ENCODE data around the gene LNX1. TPM values are rescaled to one million over a fixed set of nuclear protein-coding genes. Genes with fewer than 3 reads are reported as not detected.

Gene LNX1
- total RNA-seq, 1 experiment from 2014 or later: 3.3 TPM

GRCh38 chr4:53432528-53433424 lies 158.5 kb downstream of the LNX1 start:
- Histone ChIP-seq H3K27ac (ENCODE audit: low read depth, low read length) (no peak overlapping the region), H3K9me2 (ENCODE audit: insufficient read depth) (no peaks in the 10 kb centered on the region), H3K36me3 (ENCODE audit: control insufficient read depth in 1 of 2, insufficient read depth in 2 of 2, low read length in 2 of 2) (peaks cover 17 to 26% of the 10 kb centered on the region in 2 experiments), H3K9ac (ENCODE audit: low read length) (no peak overlapping the region), H2AFZ (ENCODE audit: low read depth, low read length, poor library complexity, severe bottlenecking) (no peak overlapping the region), H3K4me3 (replicated peaks in 1 of 2; ENCODE audit: low read depth in 1 of 2, low read length in 2 of 2) (no peak overlapping the region), H3K4me2 (ENCODE audit: low read length) (no peak overlapping the region), H3K4me1 (ENCODE audit: control insufficient read depth in 1 of 2, insufficient read depth in 2 of 2, low read length in 2 of 2) (no peaks in the 10 kb centered on the region), H3K9me3 (ENCODE audit: control insufficient read depth in 1 of 2, insufficient read depth in 1 of 2, low read depth in 1 of 2, low read length in 2 of 2) (no peaks in the 10 kb centered on the region), H4K20me1 (ENCODE audit: insufficient read depth) (no peaks in the 10 kb centered on the region; the same call in 1 of the 2 replicates), H3K79me2 (ENCODE audit: insufficient read depth, low read length) (peaks cover 49% of the 10 kb centered on the region), H3K27me3 (ENCODE audit: insufficient read depth, low read length) (no peaks in the 10 kb centered on the region)
- POLR2A ChIA-PET: no interaction called here
- intact Hi-C loops (cut with micrococcal nuclease): no loop called here
- ATAC-seq (no peak), DNase-seq (ENCODE audit: low read depth, low spot score) (no peak)
- TF ChIP-seq CTCF (IDR thresholded peaks at IDR 0.05 in 2 of 3, conservative IDR thresholded peaks at IDR 0.05 in 1 of 3; ENCODE audit: borderline replicate concordance in 1 of 3, insufficient read depth in 1 of 3, low read depth in 2 of 3, low read length in 2 of 3) (no peak), REST (IDR thresholded peaks at IDR 0.05; ENCODE audit: low read depth) (no peak), EZH2phosphoT487 (IDR thresholded peaks at IDR 0.05; ENCODE audit: borderline replicate concordance) (no peak), EGR1 (IDR thresholded peaks at IDR 0.05; ENCODE audit: low read depth) (no peak), ATF3 (IDR thresholded peaks at IDR 0.05) (no peak), ZBTB33 (IDR thresholded peaks at IDR 0.05; ENCODE audit: extremely low read depth, insufficient replicate concordance, low read length) (no peak), MAX (IDR thresholded peaks at IDR 0.05) (no peak), POLR2AphosphoS5 (IDR thresholded peaks at IDR 0.05; ENCODE audit: low read depth, low read length) (no peak), CBX3 (IDR thresholded peaks at IDR 0.05; ENCODE audit: low read depth) (no peak)
- no TSS peak for BruUV-seq (replicated peaks)
- CTCF ChIA-PET: no interaction called here
- RAD21 ChIA-PET (ENCODE audit: low non-redundant PET in 1 of 2, low total read pairs in 2 of 2, uncharacterized antibody in 2 of 2, unreplicated experiment in 2 of 2): no interaction called here

Measured in HCT116 (cell line).